Central memory CD8-positive, alpha-beta T cell (primary cell): Measurements from ENCODE around the gene PRDM16.

Source experiments
- ATAC-seq: fragments of 150-1000 bp; cut with Tn5 transposase; replicated peaks from 2 replicates; pipeline ENCODE4 v1.10.0; 2022; ENCODE audit warnings: mild to moderate bottlenecking, moderate FRiP score, moderate number of reproducible peaks; ENCODE audit not compliant: poor library complexity, severe bottlenecking; ENCODE audit errors: extremely low read depth
- DNase-seq, 2 donors: peaks; one replicate each; pipeline ENCODE4 v3.0.0; 2021; ENCODE audit warnings: low spot score in 2 of 2
- H3K27ac Mint-ChIP-seq: one replicate; pipeline ENCODE4 v1.8.0; 2022; ENCODE audit warnings: low read depth, mild to moderate bottlenecking, moderate library complexity, mixed read lengths
- H3K27me3 Mint-ChIP-seq: one replicate; pipeline ENCODE4 v1.8.0; 2022; ENCODE audit warnings: mixed read lengths
- H3K36me3 Mint-ChIP-seq: one replicate; pipeline ENCODE4 v1.8.0; 2022; ENCODE audit warnings: mild to moderate bottlenecking, moderate library complexity, mixed read lengths; ENCODE audit not compliant: insufficient read depth
- H3K4me1 Mint-ChIP-seq: one replicate; pipeline ENCODE4 v1.8.0; 2022; ENCODE audit warnings: mixed read lengths
- H3K4me3 Mint-ChIP-seq: one replicate; pipeline ENCODE4 v1.8.0; 2022; ENCODE audit warnings: mild to moderate bottlenecking, moderate library complexity, mixed read lengths
- H3K9me3 Mint-ChIP-seq: one replicate; pipeline ENCODE4 v1.8.0; 2022; ENCODE audit warnings: mixed read lengths

PRDM16 gene

GRCh38 chr1:3101124-3101939 is 32.3 kb downstream of the PRDM16 start:
- no peak overlapping the region for H3K27ac Mint-ChIP-seq
- no peaks in the 10 kb centered on the region for H3K9me3 Mint-ChIP-seq
- DNase-seq (no peak), ATAC-seq (no peak)
- peaks cover 8% of the 10 kb centered on the region for H3K27me3 Mint-ChIP-seq
- no peaks in the 10 kb centered on the region for H3K4me1 Mint-ChIP-seq
- H3K36me3 Mint-ChIP-seq: no peaks in the 10 kb centered on the region
- no peak overlapping the region for H3K4me3 Mint-ChIP-seq

GRCh38 chr1:3102641-3103040 is 33.6 kb downstream of the PRDM16 start:
- ATAC-seq (no peak), DNase-seq (no peak)
- no peak overlapping the region for H3K27ac Mint-ChIP-seq
- H3K4me3 Mint-ChIP-seq: no peak overlapping the region
- peaks cover 3% of the 10 kb centered on the region for H3K27me3 Mint-ChIP-seq
- H3K4me1 Mint-ChIP-seq: no peaks in the 10 kb centered on the region
- H3K36me3 Mint-ChIP-seq: no peaks in the 10 kb centered on the region
- no peaks in the 10 kb centered on the region for H3K9me3 Mint-ChIP-seq

- no peak for ATAC-seq
- Mint-ChIP-seq H3K36me3 (no peaks in the 10 kb centered on the region), H3K4me1 (no peaks in the 10 kb centered on the region), H3K9me3 (no peaks in the 10 kb centered on the region), H3K27ac (no peak overlapping the region), H3K4me3 (no peak overlapping the region), H3K27me3 (peaks cover 12% of the 10 kb centered on the region)
- no peak for DNase-seq
Observed at GRCh38 chr1:3103967-3104677, 35.1 kb downstream of the PRDM16 start.

DNA sequence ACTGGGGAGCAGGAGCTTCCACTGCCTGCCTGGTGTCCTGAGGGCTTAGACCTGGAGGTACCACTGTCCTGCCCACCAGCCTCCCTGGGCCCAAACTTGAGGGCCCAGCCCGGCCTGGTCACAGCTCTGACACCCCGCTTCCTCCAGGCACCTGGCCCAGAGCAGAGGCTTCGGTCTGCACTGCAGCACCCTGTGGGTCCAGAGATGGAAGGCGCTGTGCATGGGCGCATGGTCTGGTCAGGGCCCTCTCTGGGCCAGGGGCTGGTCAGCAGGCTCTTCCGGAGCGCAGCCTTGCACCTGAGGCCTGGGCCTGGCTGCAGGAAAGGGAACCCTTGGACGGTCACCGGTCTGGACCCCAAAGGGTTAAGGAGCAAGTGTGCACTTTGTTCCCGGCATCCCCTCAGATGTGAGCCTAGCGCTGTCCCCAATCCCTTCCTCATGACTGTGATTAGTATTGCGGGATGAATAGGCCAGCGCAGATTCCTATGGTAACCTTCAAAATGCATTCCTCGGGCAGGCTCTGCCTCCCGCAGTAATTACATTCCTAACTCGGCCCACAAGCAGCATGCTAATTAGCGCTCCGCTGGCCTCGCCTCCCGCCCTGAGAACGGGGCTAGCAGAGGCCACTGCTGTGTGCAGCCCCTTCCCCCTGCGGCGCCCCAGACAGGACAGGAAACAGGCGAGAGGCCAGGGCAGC is 36.3 kb downstream of the PRDM16 start:
- H3K4me3 Mint-ChIP-seq: no peak overlapping the region
- H3K36me3 Mint-ChIP-seq: no peaks in the 10 kb centered on the region
- DNase-seq (no peak), ATAC-seq (no peak)
- no peak overlapping the region for H3K27ac Mint-ChIP-seq
- H3K27me3 Mint-ChIP-seq: peaks cover 18% of the 10 kb centered on the region
- no peaks in the 10 kb centered on the region for H3K9me3 Mint-ChIP-seq
- H3K4me1 Mint-ChIP-seq: no peaks in the 10 kb centered on the region

DNA sequence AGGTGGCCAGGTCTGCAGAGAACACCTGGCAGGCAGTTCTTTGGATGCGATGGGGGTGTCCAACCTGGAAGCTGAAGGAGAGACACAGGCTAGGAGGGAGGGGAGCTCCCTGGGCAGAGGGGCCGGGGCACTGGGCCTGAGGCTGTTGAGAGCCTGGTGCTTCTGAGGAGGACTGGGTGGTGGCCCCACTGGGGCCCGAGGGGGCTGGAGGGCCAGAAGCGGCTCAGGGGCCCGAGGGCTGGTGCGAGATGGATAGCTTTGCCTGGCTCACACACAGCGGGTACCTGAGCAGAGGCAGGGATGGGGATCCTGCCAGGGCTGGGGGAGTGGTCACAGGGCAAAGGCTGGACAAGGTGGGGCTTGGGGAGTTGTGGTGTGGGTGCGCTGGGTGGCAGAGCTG is 37.2 kb downstream of the PRDM16 start:
- no peak for DNase-seq
- no peak overlapping the region for H3K27ac Mint-ChIP-seq
- no peaks in the 10 kb centered on the region for H3K36me3 Mint-ChIP-seq
- no peak overlapping the region for H3K4me3 Mint-ChIP-seq
- H3K4me1 Mint-ChIP-seq: no peaks in the 10 kb centered on the region
- peaks cover 18% of the 10 kb centered on the region for H3K27me3 Mint-ChIP-seq
- no peaks in the 10 kb centered on the region for H3K9me3 Mint-ChIP-seq
- no peak for ATAC-seq

DNA sequence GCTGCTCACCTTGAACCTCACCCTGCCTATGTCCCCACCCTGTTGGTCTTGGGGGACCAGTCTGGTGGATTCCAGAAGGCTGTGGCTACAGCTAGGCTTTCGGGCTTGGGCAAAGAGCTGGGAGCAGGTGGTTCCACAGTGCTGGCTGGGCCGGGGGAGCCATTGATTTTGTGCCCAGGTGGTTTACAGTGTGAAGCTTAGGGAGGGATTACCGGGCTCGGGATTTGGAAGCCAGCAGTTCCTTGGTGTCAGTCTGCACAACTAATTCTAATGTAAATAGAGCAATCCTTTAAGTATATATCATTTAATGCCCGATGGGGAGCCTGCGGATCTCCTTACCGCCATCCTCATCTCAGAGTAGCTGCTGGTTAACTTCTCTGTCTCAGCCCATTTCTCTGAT is 38.2 kb downstream of the PRDM16 start:
- ATAC-seq: no peak
- no peaks in the 10 kb centered on the region for H3K36me3 Mint-ChIP-seq
- no peaks in the 10 kb centered on the region for H3K4me1 Mint-ChIP-seq

GRCh38 chr1:3109355-3109754 is 40.4 kb downstream of the PRDM16 start:
- H3K4me3 Mint-ChIP-seq: no peak overlapping the region
- no peaks in the 10 kb centered on the region for H3K36me3 Mint-ChIP-seq
- ATAC-seq (no peak), DNase-seq (no peak)
- no peak overlapping the region for H3K27ac Mint-ChIP-seq
- no peaks in the 10 kb centered on the region for H3K4me1 Mint-ChIP-seq
- H3K27me3 Mint-ChIP-seq: peaks cover 18% of the 10 kb centered on the region
- no peaks in the 10 kb centered on the region for H3K9me3 Mint-ChIP-seq

More for the DNA sequence above, 38.2 kb downstream of the PRDM16 start:
- Mint-ChIP-seq H3K4me3 (no peak overlapping the region), H3K27ac (no peak overlapping the region), H3K27me3 (peaks cover 18% of the 10 kb centered on the region), H3K9me3 (no peaks in the 10 kb centered on the region)
- DNase-seq: no peak

DNA sequence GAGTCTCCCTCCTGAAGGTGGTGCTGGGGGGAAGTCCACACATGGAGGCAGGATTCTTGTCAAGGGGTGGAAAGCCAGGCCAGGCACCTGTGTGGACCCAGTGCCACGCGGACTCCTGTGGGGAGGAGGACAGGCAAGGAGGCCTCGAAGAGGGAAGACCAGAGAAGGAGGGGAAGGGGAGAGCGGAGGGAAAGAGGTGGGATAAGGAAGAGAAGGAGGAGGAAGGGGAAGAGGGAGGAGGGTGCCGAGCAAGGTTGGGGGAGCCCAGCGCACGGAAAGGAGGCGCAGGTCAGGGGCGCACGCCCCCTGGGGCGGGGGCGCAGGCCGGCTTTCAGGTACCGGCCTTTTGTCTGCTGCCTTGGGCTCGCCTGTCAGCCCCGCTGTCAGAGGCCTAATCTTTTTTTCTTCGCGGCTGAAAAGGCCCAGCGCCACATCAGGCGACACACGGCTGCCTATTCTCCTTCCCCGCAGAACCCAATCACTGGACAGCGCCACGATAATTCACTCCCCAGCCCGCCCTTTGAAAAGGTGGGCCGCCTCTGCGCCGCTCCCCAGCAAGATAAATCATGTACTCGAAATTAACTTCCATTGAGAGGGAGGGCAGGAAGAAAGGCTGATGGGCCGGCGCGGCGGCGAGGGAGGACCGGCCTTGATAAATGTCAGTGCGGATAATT is 42.5 kb downstream of the PRDM16 start:
- Mint-ChIP-seq H3K9me3 (no peaks in the 10 kb centered on the region), H3K27ac (no peak overlapping the region), H3K4me3 (no peak overlapping the region), H3K4me1 (no peaks in the 10 kb centered on the region), H3K27me3 (peaks cover 18% of the 10 kb centered on the region), H3K36me3 (no peaks in the 10 kb centered on the region)
- DNase-seq (no peak), ATAC-seq (no peak)

DNA sequence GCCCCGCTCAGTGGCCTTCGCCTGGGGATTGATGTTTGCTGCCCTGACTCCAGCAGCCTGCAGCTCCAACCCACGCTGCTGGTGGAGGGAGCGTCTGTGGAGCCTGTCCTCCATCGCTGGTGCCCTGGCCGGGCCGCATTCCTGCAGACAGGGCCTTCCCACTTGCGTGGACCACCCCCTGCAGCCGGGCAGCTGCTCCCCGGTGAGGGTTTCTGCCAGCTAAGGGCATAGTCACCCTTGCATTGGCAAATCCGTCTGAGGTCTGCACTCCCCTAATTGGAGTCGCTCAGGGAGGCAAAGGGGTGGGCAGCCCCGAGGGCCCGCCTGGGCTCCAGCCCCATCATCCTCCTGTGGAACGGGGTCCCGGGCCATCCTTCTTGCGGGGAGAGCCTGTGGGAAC is 43.5 kb downstream of the PRDM16 start:
- Mint-ChIP-seq H3K27me3 (peaks cover 16% of the 10 kb centered on the region), H3K4me3 (no peak overlapping the region), H3K36me3 (no peaks in the 10 kb centered on the region), H3K4me1 (no peaks in the 10 kb centered on the region), H3K9me3 (no peaks in the 10 kb centered on the region), H3K27ac (no peak overlapping the region)
- no peak for ATAC-seq
- DNase-seq: no peak

- no peaks in the 10 kb centered on the region for H3K4me1 Mint-ChIP-seq
- no peak overlapping the region for H3K4me3 Mint-ChIP-seq
- H3K27me3 Mint-ChIP-seq: peaks cover 10% of the 10 kb centered on the region
- H3K27ac Mint-ChIP-seq: no peak overlapping the region
- no peaks in the 10 kb centered on the region for H3K36me3 Mint-ChIP-seq
- no peaks in the 10 kb centered on the region for H3K9me3 Mint-ChIP-seq
- DNase-seq (no peak), ATAC-seq (no peak)
Observed at GRCh38 chr1:3113047-3113740, 44.2 kb downstream of the PRDM16 start.

DNA sequence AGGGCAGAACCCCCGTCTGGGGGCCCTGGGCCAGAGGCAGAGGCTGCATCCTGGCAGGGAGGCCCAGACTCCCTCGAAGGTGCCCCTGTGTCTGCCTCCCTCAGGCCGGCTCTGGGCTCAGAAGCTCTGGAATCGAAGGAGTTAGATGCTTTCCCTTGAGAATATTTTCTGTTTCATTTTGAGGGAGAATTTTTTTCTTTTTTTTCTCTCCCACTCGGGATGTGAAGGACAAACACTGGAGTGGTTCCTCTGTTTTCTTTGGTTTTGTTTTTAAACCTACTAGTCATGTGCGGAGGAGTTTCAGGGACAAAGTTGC is 44.7 kb downstream of the PRDM16 start:
- Mint-ChIP-seq H3K4me3 (no peak overlapping the region), H3K36me3 (no peaks in the 10 kb centered on the region), H3K9me3 (no peaks in the 10 kb centered on the region), H3K27me3 (peaks cover 7% of the 10 kb centered on the region), H3K27ac (no peak overlapping the region), H3K4me1 (no peaks in the 10 kb centered on the region)
- ATAC-seq: no peak
- no peak for DNase-seq

DNA sequence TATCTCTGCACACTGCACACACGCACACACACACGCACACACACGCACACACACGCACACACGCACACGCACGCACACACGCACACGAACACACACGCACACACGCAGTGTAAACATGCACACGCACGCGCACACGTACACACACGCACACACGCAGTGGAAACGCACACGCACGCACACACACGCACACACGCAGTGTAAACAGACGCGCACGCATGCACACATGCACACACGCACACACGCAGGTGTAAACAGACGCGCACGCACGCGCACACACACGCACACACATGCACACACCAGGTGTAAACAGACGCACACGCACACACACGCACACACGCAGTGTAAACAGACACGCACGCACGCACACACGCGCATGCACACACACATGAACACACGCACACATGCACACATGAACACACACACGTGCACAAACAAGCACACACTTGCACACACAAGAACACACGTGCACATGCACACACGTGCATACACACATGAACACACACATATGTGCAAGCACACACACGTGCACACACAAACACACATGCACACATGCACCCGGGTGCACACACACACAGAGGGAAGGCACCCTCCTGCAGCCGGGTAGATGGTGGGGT is 45.2 kb downstream of the PRDM16 start:
- Mint-ChIP-seq H3K27me3 (peaks cover 5% of the 10 kb centered on the region), H3K27ac (no peak overlapping the region), H3K36me3 (no peaks in the 10 kb centered on the region), H3K4me3 (no peak overlapping the region), H3K4me1 (no peaks in the 10 kb centered on the region), H3K9me3 (no peaks in the 10 kb centered on the region)
- DNase-seq (no peak), ATAC-seq (no peak)
